ENCODE data around the gene SLIT3.
"Not testable (repeated sequence)": the region's sequence is repeated elsewhere in the genome, so short reads cannot be mapped to it uniquely, and the experiment has no call there.

The SLIT3 gene

DNA sequence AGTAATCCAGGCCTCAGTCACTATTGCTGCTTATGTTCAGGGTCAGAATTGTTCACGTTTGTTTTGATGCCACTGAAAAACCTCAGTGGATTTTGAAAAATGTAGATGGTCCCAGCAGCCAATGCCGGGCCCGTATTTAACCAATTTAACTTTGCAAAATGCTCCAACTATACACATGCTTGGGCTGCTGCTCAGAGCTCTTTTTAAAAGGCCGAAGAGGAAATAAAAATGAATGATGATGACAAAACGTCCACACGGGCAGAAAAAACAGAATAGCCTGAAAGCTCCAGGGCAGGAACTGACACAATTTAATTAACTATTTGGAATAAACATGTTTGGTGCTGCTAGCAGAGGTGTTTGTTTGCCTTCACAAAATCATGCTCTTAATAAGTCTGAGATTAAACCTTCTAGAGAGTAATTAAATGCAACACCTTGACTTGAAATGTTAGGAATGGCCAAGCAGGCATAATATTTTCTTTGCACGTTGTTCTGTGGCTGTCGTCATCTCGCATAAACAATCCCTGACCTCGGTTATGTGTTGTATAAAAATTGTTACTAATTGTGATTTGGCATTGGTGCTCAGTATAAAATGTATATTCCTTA is 152.7 kb downstream of the SLIT3 start:
- no peak overlapping the region for H3K4me3 ChIP-seq (ENCODE audit: low read depth, low read length)
- no peak for TF ChIP-seq POLR2A (IDR thresholded peaks at IDR 0.05; ENCODE audit: extremely low read depth, insufficient read length)
- DNase-seq (ENCODE audit: low read depth) = no peak

DNA sequence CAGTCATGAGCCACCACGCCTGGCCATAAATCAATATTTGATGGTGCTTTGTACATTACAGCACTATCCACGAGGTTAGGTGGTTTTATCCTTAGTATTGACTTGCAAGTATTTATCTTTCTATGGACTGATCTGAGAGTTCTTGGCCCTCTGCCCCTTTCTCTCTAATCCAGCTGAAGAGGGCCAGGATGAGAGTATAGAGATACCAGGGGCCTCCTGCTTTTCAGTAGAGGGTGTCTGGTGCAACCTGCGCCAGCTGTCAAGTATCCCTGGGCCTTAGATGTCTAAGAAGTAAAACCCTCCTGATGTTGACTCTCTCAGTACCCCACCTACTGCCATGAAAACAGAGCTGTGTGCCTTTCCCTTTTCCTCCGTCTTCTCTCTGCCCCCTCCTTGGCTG is 153.4 kb downstream of the SLIT3 start:
- H3K4me3 ChIP-seq (ENCODE audit: low read depth, low read length) = no peak overlapping the region
- no peak for TF ChIP-seq MYC (IDR thresholded peaks at IDR 0.05; ENCODE audit: low read depth, low read length)
- TF ChIP-seq, protein P1, sequence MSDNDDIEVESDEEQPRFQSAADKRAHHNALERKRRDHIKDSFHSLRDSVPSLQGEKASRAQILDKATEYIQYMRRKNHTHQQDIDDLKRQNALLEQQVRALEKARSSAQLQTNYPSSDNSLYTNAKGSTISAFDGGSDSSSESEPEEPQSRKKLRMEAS (IDR thresholded peaks at IDR 0.05; ENCODE audit: low read depth, low read length) = no peak
- TF ChIP-seq, protein P2, sequence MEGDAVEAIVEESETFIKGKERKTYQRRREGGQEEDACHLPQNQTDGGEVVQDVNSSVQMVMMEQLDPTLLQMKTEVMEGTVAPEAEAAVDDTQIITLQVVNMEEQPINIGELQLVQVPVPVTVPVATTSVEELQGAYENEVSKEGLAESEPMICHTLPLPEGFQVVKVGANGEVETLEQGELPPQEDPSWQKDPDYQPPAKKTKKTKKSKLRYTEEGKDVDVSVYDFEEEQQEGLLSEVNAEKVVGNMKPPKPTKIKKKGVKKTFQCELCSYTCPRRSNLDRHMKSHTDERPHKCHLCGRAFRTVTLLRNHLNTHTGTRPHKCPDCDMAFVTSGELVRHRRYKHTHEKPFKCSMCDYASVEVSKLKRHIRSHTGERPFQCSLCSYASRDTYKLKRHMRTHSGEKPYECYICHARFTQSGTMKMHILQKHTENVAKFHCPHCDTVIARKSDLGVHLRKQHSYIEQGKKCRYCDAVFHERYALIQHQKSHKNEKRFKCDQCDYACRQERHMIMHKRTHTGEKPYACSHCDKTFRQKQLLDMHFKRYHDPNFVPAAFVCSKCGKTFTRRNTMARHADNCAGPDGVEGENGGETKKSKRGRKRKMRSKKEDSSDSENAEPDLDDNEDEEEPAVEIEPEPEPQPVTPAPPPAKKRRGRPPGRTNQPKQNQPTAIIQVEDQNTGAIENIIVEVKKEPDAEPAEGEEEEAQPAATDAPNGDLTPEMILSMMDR (IDR thresholded peaks at IDR 0.05; ENCODE audit: low read depth, low read length) = no peak
- TF ChIP-seq POLR2A (IDR thresholded peaks at IDR 0.05; ENCODE audit: extremely low read depth, insufficient read length) = no peak
- DNase-seq (ENCODE audit: low read depth) = no peak

DNA sequence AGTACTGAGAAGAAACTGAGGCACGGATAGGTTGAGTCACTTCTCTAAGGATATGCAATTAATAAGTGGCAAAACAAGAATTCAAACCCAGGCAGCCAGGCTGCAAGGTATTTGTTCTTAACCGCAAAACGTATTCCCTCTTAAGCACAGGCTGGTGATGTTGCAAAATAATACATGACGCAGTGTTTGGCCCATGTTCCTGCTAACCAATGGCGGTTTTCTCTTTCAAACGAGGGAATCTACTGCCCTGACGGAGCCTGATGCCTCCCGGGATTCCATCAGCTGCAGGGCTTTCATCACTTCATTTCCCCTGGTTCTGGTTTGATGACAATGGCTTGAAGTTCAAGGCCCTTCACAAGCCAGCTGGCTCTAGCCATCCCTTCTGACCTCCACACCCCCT is 154.8 kb downstream of the SLIT3 start:
- TF ChIP-seq, protein P2 (IDR thresholded peaks at IDR 0.05; ENCODE audit: low read depth, low read length) = no peak
- TF ChIP-seq POLR2A (IDR thresholded peaks at IDR 0.05; ENCODE audit: extremely low read depth, insufficient read length) (no peak), MYC (IDR thresholded peaks at IDR 0.05; ENCODE audit: low read depth, low read length) (no peak)
- TF ChIP-seq, protein P1 (IDR thresholded peaks at IDR 0.05; ENCODE audit: low read depth, low read length) = no peak
- H3K4me3 ChIP-seq (ENCODE audit: low read depth, low read length) = no peak overlapping the region
- peak; percentile 5 for DNase-seq (ENCODE audit: low read depth)

DNA sequence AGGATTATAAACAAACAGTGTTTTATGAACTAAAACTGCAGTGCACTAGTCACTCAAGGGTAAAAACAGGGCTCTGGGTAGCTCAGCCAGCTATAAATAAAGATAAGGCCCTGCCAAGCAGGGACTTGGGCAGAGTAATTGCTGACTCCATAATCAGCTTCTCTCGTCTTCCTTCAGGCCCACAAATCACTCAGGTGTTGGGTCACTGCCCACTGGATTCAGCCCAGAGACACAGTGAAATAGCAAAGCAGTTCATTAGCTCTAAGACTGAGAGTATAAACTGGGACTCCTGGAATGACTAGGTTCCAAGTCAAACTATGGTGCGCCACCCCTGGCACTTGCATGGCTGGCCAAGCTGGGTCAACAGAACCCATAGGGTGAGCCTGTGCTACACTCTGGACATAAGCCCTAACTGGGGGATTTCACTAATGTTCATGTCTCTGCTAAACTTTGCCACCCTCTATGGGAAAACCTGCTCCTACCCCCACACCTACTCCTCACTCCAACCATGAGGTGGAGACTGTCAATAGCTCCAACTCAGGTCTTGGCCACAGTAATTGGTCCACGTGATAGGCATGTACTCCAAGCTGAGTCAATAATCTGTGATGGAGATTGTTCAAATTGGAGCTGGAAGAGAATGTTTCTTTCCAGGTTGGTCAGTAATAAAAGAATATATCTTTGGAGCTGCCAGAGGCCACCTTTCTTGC is 158.5 kb downstream of the SLIT3 start:
- no peak for TF ChIP-seq MYC (IDR thresholded peaks at IDR 0.05; ENCODE audit: low read depth, low read length)
- no peak for TF ChIP-seq POLR2A (IDR thresholded peaks at IDR 0.05; ENCODE audit: extremely low read depth, insufficient read length)
- TF ChIP-seq, protein P2 (IDR thresholded peaks at IDR 0.05; ENCODE audit: low read depth, low read length) = no peak
- TF ChIP-seq, protein P1 (IDR thresholded peaks at IDR 0.05; ENCODE audit: low read depth, low read length) = no peak
- no peak overlapping the region for H3K4me3 ChIP-seq (ENCODE audit: low read depth, low read length)
- DNase-seq (ENCODE audit: low read depth) = no peak

DNA sequence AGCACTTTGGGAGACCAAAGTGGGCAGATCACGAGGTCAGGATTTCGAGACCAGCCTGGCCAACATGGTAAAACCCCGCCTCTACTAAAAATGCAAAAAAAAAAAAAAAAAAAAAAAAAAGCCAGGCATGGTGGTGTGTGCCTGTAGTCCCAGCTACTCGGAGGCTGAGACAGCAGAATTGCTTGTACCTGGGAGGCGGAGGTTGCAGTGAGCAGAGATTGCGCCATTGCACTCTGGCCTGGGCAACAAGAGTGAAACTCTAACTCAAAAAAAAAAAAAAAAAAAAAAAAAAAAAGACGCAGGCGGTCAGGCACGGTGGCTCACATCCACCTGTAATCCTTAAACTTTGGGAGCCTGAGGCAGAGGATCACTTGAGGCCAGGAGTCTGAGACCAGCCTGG is 160.7 kb downstream of the SLIT3 start:
- not testable (repeated sequence) for H3K4me3 ChIP-seq (ENCODE audit: low read depth, low read length); DNase-seq (ENCODE audit: low read depth)

DNA sequence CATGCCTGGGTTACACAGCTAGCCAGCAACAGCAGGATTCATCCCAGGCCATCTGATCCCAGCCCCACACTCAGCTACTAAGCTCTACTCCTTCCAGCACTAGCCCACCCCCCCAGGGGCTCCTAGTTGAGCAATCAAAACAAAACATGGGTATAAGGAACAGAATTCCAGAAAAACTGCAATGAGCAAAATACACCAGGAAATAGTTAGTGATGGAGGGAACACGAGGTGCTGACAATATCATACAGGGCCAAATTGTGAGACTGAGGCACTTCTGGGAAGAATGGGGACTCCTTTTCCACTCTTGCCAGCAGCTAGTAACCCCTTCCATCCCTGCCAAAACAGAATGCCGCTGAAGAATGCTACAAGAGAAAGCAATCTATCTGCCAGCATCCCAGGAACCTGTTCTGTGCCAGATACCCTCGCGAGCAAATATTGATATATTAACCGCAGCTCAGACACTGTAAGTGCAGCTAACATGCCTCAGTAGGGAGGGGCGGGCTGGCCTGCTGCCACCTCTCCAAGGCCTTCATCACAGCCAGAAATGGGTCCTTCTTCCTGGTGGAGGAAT is 161.4 kb downstream of the SLIT3 start:
- TF ChIP-seq, protein P2 (IDR thresholded peaks at IDR 0.05; ENCODE audit: low read depth, low read length) = no peak
- TF ChIP-seq, protein P1 (IDR thresholded peaks at IDR 0.05; ENCODE audit: low read depth, low read length) = no peak
- TF ChIP-seq MYC (IDR thresholded peaks at IDR 0.05; ENCODE audit: low read depth, low read length) (no peak), POLR2A (IDR thresholded peaks at IDR 0.05; ENCODE audit: extremely low read depth, insufficient read length) (no peak)
- H3K4me3 ChIP-seq (ENCODE audit: low read depth, low read length) = no peak overlapping the region
- DNase-seq (ENCODE audit: low read depth) = no peak

All from NB4 (cell line).